GM12878 (cell line): Measurements from ENCODE around the gene KRT4. TPM values are rescaled to one million over a fixed set of nuclear protein-coding genes. Genes with fewer than 3 reads are reported as not detected.

Experiments used
- ATAC-seq: fragments of 200-7000 bp; cut with Tn5 transposase; 3 replicates; pipeline ENCODE4 v1.9.1; 2020; ENCODE audit warnings: mild to moderate bottlenecking, moderate library complexity
- BruUV-seq: library from RNA; stranded (reverse); fragments of 400-500 nt; replicated peaks from 2 replicates; lab custom pipeline; 2021; lab: Mats Ljungman, UMichigan
- CTCF ChIA-PET: fragments of 300-600 bp; sonication (Branson Sonifier 250); formaldehyde crosslinking; extraction: SDS; loops from one replicate; lab custom pipeline; 2021; ENCODE audit warnings: inconsistent platforms; lab: Yijun Ruan, JAX
- POLR2A ChIA-PET: fragments of 350-600 bp; formaldehyde crosslinking; extraction: SDS; loops from one replicate; lab custom pipeline; 2021; ENCODE audit warnings: inconsistent platforms; lab: Charles Lee
- RAD21 ChIA-PET: fragments of 300-600 bp; sonication (Branson Sonifier 250); formaldehyde crosslinking; loops from one replicate; lab custom pipeline; 2023; ENCODE audit warnings: antibody characterized with exemption; ENCODE audit not compliant: unreplicated experiment; lab: Charles Lee
- SMC1A ChIA-PET: fragments of 300-600 bp; sonication (Branson Sonifier 250); formaldehyde crosslinking; loops from one replicate; lab custom pipeline; 2023; ENCODE audit not compliant: unreplicated experiment, uncharacterized antibody; lab: Charles Lee
- DNase-seq: peaks from one replicate; pipeline ENCODE4 v3.0.0-alpha.2; 2011; ENCODE audit warnings: low read depth, low spot score
- FAIRE-seq: peaks from 3 replicates; lab custom pipeline; 2011; peaks lifted over from hg19 to GRCh38; lab: Jason Lieb, UNC
- H2AFZ ChIP-seq: 2 replicates; pipeline ENCODE4 v1.6.0; 2011; ENCODE audit warnings: low read depth, low read length, control low read depth; ENCODE audit not compliant: control insufficient read depth
- H3K27ac ChIP-seq: 2 replicates; pipeline ENCODE4 v1.5.1; 2011; ENCODE audit warnings: control low read depth; ENCODE audit not compliant: control insufficient read depth, insufficient read depth
- H3K27me3 ChIP-seq, 2 experiments: replicated peaks in 1 of 2; 2 replicates each; pipeline versions ENCODE4 v1.6.0 to v1.6.1; 2011; ENCODE audit warnings: low read length in 1 of 2; ENCODE audit not compliant: control insufficient read depth in 2 of 2, insufficient read depth in 2 of 2
- H3K36me3 ChIP-seq, 2 experiments: 2 replicates each; pipeline ENCODE4 v1.5.1; 2011; ENCODE audit warnings: low read length in 1 of 2; ENCODE audit not compliant: control insufficient read depth in 2 of 2, insufficient read depth in 2 of 2
- H3K4me1 ChIP-seq: 2 replicates; pipeline ENCODE4 v1.6.1; 2011; ENCODE audit warnings: mild to moderate bottlenecking, low read length, moderate library complexity, mixed read lengths; ENCODE audit not compliant: control insufficient read depth, insufficient read depth
- H3K4me2 ChIP-seq: 2 replicates; pipeline ENCODE4 v1.6.0; 2011; ENCODE audit warnings: control low read depth; ENCODE audit not compliant: control insufficient read depth, insufficient read depth
- H3K4me3 ChIP-seq: fragments of 200-600 bp; sonication (generic); 2 replicates; pipeline ENCODE4 v1.5.1; 2016
- H3K79me2 ChIP-seq: 2 replicates; pipeline ENCODE4 v1.6.0; 2011; ENCODE audit warnings: low read length; ENCODE audit not compliant: control insufficient read depth, insufficient read depth
- H3K9ac ChIP-seq: 2 replicates; pipeline ENCODE4 v1.8.0; 2011; ENCODE audit warnings: low read length, control low read depth, mixed read lengths; ENCODE audit not compliant: control insufficient read depth, insufficient read depth
- H3K9me3 ChIP-seq: replicated peaks from 3 replicates; pipeline ENCODE4 v1.5.1; 2011; ENCODE audit warnings: mild to moderate bottlenecking, low read length; ENCODE audit not compliant: control insufficient read depth, insufficient read depth
- H4K20me1 ChIP-seq: 2 replicates; pipeline ENCODE4 v1.6.0; 2011; ENCODE audit not compliant: control insufficient read depth, insufficient read depth
- CBX3 ChIP-seq: fragments of 200-600 bp; sonication (generic); IDR thresholded peaks from 2 replicates; pipeline ENCODE4 v1.6.1; 2016; ENCODE audit warnings: low read depth, borderline replicate concordance
- JUNB ChIP-seq: IDR thresholded peaks from 2 replicates; pipeline ENCODE4 v1.6.1; 2016; ENCODE audit warnings: antibody characterized with exemption, mild to moderate bottlenecking
- LARP7 ChIP-seq: fragments of 450-650 bp; IDR thresholded peaks from 2 replicates; pipeline ENCODE4 v1.6.1; 2017; ENCODE audit warnings: mild to moderate bottlenecking
- NFIC ChIP-seq: IDR thresholded peaks from 2 replicates; pipeline ENCODE4 v1.6.1; 2012; ENCODE audit warnings: low read depth, mild to moderate bottlenecking, inconsistent platforms, low read length, moderate library complexity
- RCOR1 ChIP-seq: conservative IDR thresholded peaks from 2 replicates; pipeline ENCODE4 v1.6.1; 2012; ENCODE audit warnings: low read depth, low read length, improper control_type of control experiment
- SPI1 ChIP-seq: IDR thresholded peaks from 2 replicates; pipeline ENCODE4 v1.6.1; 2011; ENCODE audit warnings: low read depth, mild to moderate bottlenecking, low read length, moderate library complexity, borderline replicate concordance; ENCODE audit not compliant: insufficient read depth
- TCF7 ChIP-seq: IDR thresholded peaks from 2 replicates; pipeline ENCODE4 v1.6.1; 2014; ENCODE audit warnings: antibody characterized with exemption, borderline replicate concordance
- ZBTB33 ChIP-seq: fragments of 450-650 bp; IDR thresholded peaks from 2 replicates; pipeline ENCODE4 v1.6.1; 2017; ENCODE audit warnings: mild to moderate bottlenecking
- WGBS: methylation state at CpG from one replicate; pipeline ENCODE4 v1.1.6; 2016; ENCODE audit warnings: low lambda C conversion rate; ENCODE audit not compliant: insufficient replicate concordance, insufficient coverage; ENCODE audit errors: missing lambda C conversion rate; 5-methylcytosine and 5-hydroxymethylcytosine counted together
- in situ Hi-C: fragments of 300-500 bp; cut with MboI; formaldehyde crosslinking; loops from 9 replicates; pipeline ENCODE4 v1.14.3; 2018; ENCODE audit warnings: mixed read lengths
- intact Hi-C: fragments of 100-400 bp; cut with micrococcal nuclease; formaldehyde crosslinking; loops from one replicate; pipeline ENCODE4 v1.14.2; 2022; ENCODE audit not compliant: unreplicated experiment
- polyA plus RNA-seq, 11 experiments: library from polyadenylated mRNA; depleted of rRNA in 4 of 11; unstranded in 6 of 11; stranded (reverse) in 5 of 11; fragments of >200 nt; fragmentation: Nextera tagmentation in 4 of 11; fragmentation: Illumina TruSeq in 1 of 11; extraction: Ambion mirVana in 4 of 11; extraction: Trizol in 1 of 11; gene quantifications; 1 replicate in 1 of 11; 2 replicates in 10 of 11; pipeline versions ENCODE4 v1.2.1 to v1.2.3, GENCODE V29; 2011 to 2016; ENCODE audit warnings: inconsistent platforms in 2 of 11, missing spikeins in 2 of 11, low read depth in 1 of 11
- total RNA-seq, 4 experiments: library from RNA; depleted of rRNA in 3 of 4; stranded (reverse); fragments of >200 nt in 3 of 4; fragmentation: Illumina TruSeq in 1 of 4; extraction: Trizol in 1 of 4; gene quantifications; 2 replicates each; pipeline versions ENCODE4 v1.2.1 to v1.2.3, GENCODE V29; 2013 to 2021
- TF ChIP-seq, protein P1 (sequence below): fragments of 450-650 bp; IDR thresholded peaks from 2 replicates; pipeline ENCODE4 v1.6.1; 2017; ENCODE audit warnings: antibody characterized with exemption, mild to moderate bottlenecking, moderate library complexity

KRT4 gene
- total and polyA plus RNA-seq, 10 of the 15 experiments (the other 5 are each of a cell fraction or from before 2014, with no cell fraction given) = not detected

GRCh38 chr12:52821826-52822660, 8.1 kb upstream of the KRT4 start:
- no peaks in the 10 kb centered on the region for H3K36me3 ChIP-seq
- H2AFZ ChIP-seq = no peak overlapping the region
- ChIA-PET RAD21 (no interaction called here), CTCF (no interaction called here), SMC1A (no interaction called here), POLR2A (no interaction called here)
- H3K4me1 ChIP-seq = no peaks in the 10 kb centered on the region
- no peak for DNase-seq
- H3K4me3 ChIP-seq = no peak overlapping the region
- no peak overlapping the region for H3K27ac ChIP-seq
- in situ Hi-C loops = no loop called here
- intact Hi-C loops = no loop called here
- BruUV-seq = no TSS peak
- peaks cover 0 to 9% of the 10 kb centered on the region in 2 experiments; a peak in 2 of 4 replicates for H3K27me3 ChIP-seq
- TF ChIP-seq RCOR1 (no peak), TCF7 (no peak), SPI1 (no peak)
- no peaks in the 10 kb centered on the region for H3K9me3 ChIP-seq
- 41% methylated on average over 10 of the region's 10 CpGs for WGBS
- H3K79me2 ChIP-seq = no peaks in the 10 kb centered on the region
- H3K9ac ChIP-seq = no peak overlapping the region
- no peak for FAIRE-seq
- H4K20me1 ChIP-seq = no peaks in the 10 kb centered on the region; the same call in 1 of the 2 replicates
- no peak overlapping the region for H3K4me2 ChIP-seq
- no peak for ATAC-seq

GRCh38 chr12:52821071-52821730, 7.3 kb upstream of the KRT4 start:
- ChIA-PET POLR2A (no interaction called here), SMC1A (no interaction called here), RAD21 (no interaction called here), CTCF (no interaction called here)
- 22% methylated on average over 4 of the region's 4 CpGs for WGBS
- H3K79me2 ChIP-seq = no peaks in the 10 kb centered on the region
- H3K36me3 ChIP-seq = no peaks in the 10 kb centered on the region
- TF ChIP-seq ZBTB33 (no peak), NFIC (no peak), CBX3 (no peak), LARP7 (no peak), JUNB (no peak)
- TF ChIP-seq, protein P1, sequence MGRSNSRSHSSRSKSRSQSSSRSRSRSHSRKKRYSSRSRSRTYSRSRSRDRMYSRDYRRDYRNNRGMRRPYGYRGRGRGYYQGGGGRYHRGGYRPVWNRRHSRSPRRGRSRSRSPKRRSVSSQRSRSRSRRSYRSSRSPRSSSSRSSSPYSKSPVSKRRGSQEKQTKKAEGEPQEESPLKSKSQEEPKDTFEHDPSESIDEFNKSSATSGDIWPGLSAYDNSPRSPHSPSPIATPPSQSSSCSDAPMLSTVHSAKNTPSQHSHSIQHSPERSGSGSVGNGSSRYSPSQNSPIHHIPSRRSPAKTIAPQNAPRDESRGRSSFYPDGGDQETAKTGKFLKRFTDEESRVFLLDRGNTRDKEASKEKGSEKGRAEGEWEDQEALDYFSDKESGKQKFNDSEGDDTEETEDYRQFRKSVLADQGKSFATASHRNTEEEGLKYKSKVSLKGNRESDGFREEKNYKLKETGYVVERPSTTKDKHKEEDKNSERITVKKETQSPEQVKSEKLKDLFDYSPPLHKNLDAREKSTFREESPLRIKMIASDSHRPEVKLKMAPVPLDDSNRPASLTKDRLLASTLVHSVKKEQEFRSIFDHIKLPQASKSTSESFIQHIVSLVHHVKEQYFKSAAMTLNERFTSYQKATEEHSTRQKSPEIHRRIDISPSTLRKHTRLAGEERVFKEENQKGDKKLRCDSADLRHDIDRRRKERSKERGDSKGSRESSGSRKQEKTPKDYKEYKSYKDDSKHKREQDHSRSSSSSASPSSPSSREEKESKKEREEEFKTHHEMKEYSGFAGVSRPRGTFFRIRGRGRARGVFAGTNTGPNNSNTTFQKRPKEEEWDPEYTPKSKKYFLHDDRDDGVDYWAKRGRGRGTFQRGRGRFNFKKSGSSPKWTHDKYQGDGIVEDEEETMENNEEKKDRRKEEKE = no peak
- in situ Hi-C loops = no loop called here
- FAIRE-seq = no peak
- H3K9ac ChIP-seq = no peak overlapping the region
- no peak overlapping the region for H2AFZ ChIP-seq
- no peak for DNase-seq
- no peak for ATAC-seq
- H3K9me3 ChIP-seq = no peaks in the 10 kb centered on the region
- H3K4me2 ChIP-seq = no peak overlapping the region
- BruUV-seq = no TSS peak
- H4K20me1 ChIP-seq = no peaks in the 10 kb centered on the region; the same call in 1 of the 2 replicates
- no peak overlapping the region for H3K27ac ChIP-seq
- intact Hi-C loops = no loop called here
- peaks cover 0 to 6% of the 10 kb centered on the region in 2 experiments; a peak in 1 of 4 replicates for H3K27me3 ChIP-seq
- no peaks in the 10 kb centered on the region for H3K4me1 ChIP-seq
- H3K4me3 ChIP-seq = no peak overlapping the region
